Kidney (tissue), 14 donors: ENCODE measurements around the gene NFKB1. TPM values are rescaled to one million over a fixed set of nuclear protein-coding genes. Genes with fewer than 3 reads are reported as not detected.

ENCODE experiments used
- DNase-seq, 5 donors: peaks; one replicate each; pipeline ENCODE4 v3.0.0-alpha.2; 2013 to 2020
- FAIRE-seq: peaks from 2 replicates; lab custom pipeline; 2012; peaks lifted over from hg19 to GRCh38; lab: Jason Lieb, UNC
- H3K27ac ChIP-seq, 2 donors: one replicate each; pipeline ENCODE4 v1.7.0; 2013; ENCODE audit warnings: low read depth in 2 of 2, low read length in 2 of 2, inconsistent platforms in 1 of 2
- H3K27me3 ChIP-seq: one replicate; pipeline ENCODE4 v1.7.1; 2013; ENCODE audit warnings: low read length, inconsistent platforms; ENCODE audit not compliant: control insufficient read depth, insufficient read depth
- H3K36me3 ChIP-seq, 3 donors: one replicate each; pipeline versions ENCODE4 v1.7.0 to v1.7.1; 2013; ENCODE audit warnings: low read length in 3 of 3, control low read depth in 1 of 3, inconsistent platforms in 1 of 3; ENCODE audit not compliant: insufficient read depth in 3 of 3, control insufficient read depth in 2 of 3
- H3K4me1 ChIP-seq, 3 donors: one replicate each; pipeline versions ENCODE4 v1.7.0 to v1.7.1; 2013; ENCODE audit warnings: low read length in 3 of 3, inconsistent platforms in 1 of 3, low read depth in 1 of 3; ENCODE audit not compliant: control insufficient read depth in 2 of 3, insufficient read depth in 2 of 3
- H3K4me3 ChIP-seq, 3 donors: one replicate each; pipeline versions ENCODE4 v1.7.0 to v1.8.1; 2013; ENCODE audit warnings: low read length in 3 of 3, control low read depth in 1 of 3, inconsistent platforms in 1 of 3
- H3K9ac ChIP-seq, 3 donors: one replicate each; pipeline versions ENCODE4 v1.7.0 to v1.7.1; 2013; ENCODE audit warnings: low read length in 3 of 3, control low read depth in 1 of 3, inconsistent platforms in 1 of 3
- H3K9me3 ChIP-seq, 3 donors: one replicate each; pipeline versions ENCODE4 v1.7.0 to v1.7.1; 2013; ENCODE audit warnings: low read length in 3 of 3, control low read depth in 1 of 3, inconsistent platforms in 1 of 3; ENCODE audit not compliant: control insufficient read depth in 2 of 3, insufficient read depth in 1 of 3
- CTCF ChIP-seq: IDR thresholded peaks from 3 replicates; pipeline ENCODE4 v1.5.1; 2012; ENCODE audit warnings: mild to moderate bottlenecking, moderate library complexity, borderline replicate concordance; ENCODE audit not compliant: insufficient read depth; ENCODE audit errors: extremely low read depth
- intact Hi-C: fragments of 100-400 bp; cut with DNase I; formaldehyde crosslinking; loops from one replicate; pipeline ENCODE4 v1.11.1; 2022
- polyA plus RNA-seq: library from polyadenylated mRNA; stranded (reverse); fragments of 350-450 nt; fragmentation: Illumina TruSeq; extraction: RNeasy Lipid Tissue Mini Kit (QIAGEN cat#74804); gene quantifications from one replicate; pipeline ENCODE4 v1.2.3, GENCODE V29; 2014; ENCODE audit warnings: low read depth, low replicate concordance; ENCODE audit not compliant: insufficient read depth
- total RNA-seq: library from RNA; stranded (reverse); fragmentation: NEBNext Ultra II Directional; extraction: Animal tissue kit (Norgen Biotek cat#: 25700); gene quantifications from one replicate; pipeline ENCODE4 v1.2.1, GENCODE V29; 2021
- donor health status: control.
- donor health status: control.
- donor health status: control.
- donor health status: control.
- donor health status: control.
- donor health status: DM: yes; HTN: yes; CAD: no.
- donor health status: Normal renal cell carcinoma (clear cell type).

The NFKB1 gene
- total and polyA plus RNA-seq, 2 donors from 2014 or later, result 10.1 to 56.9 TPM

- H3K27me3 ChIP-seq, result no peaks in the 10 kb centered on the region
- no peaks in the 10 kb centered on the region for H3K9me3 ChIP-seq
- H3K9ac ChIP-seq, result no peak overlapping the region
- H3K4me1 ChIP-seq, result peaks cover 0 to 10% (median 0%) of the 10 kb centered on the region in 3 donors
- intact Hi-C loops, result no loop called here
- DNase-seq, result no peak
- peak overlapping the region; percentile 43 to 68 for H3K27ac ChIP-seq
- peaks cover 7 to 22% (median 8%) of the 10 kb centered on the region in 3 donors for H3K36me3 ChIP-seq
- peak overlapping the region in 1 of 3 donors; percentile 29 for H3K4me3 ChIP-seq
- FAIRE-seq, result peak; percentile 25
- no peak for TF ChIP-seq CTCF
These were observed 99.5 kb downstream of the NFKB1 start for GRCh38 chr4:102600689-102601088.

GRCh38 chr4:102601586-102602227, 100.5 kb downstream of the NFKB1 start:
- no peak for TF ChIP-seq CTCF
- Histone ChIP-seq H3K27ac (no peak overlapping the region), H3K27me3 (no peaks in the 10 kb centered on the region), H3K4me1 (peaks cover 0 to 10% (median 0%) of the 10 kb centered on the region in 3 donors), H3K9ac (no peak overlapping the region), H3K9me3 (no peaks in the 10 kb centered on the region), H3K4me3 (peak overlapping the region in 1 of 3 donors; percentile 29), H3K36me3 (peaks cover 7 to 18% (median 7%) of the 10 kb centered on the region in 3 donors)
- intact Hi-C loops, result no loop called here
- DNase-seq (no peak), FAIRE-seq (peak; percentile 71)

- Histone ChIP-seq H3K27me3 (no peaks in the 10 kb centered on the region), H3K9ac (no peak overlapping the region), H3K4me3 (no peak overlapping the region), H3K36me3 (peaks cover 7 to 27% (median 11%) of the 10 kb centered on the region in 3 donors), H3K27ac (no peak overlapping the region), H3K4me1 (peaks cover 0 to 10% (median 0%) of the 10 kb centered on the region in 3 donors), H3K9me3 (no peaks in the 10 kb centered on the region)
- no peak for DNase-seq
- intact Hi-C loops, result no loop called here
- no peak for FAIRE-seq
- no peak for TF ChIP-seq CTCF
These were observed 103.2 kb downstream of the NFKB1 start for GRCh38 chr4:102604222-102604940.
